Smooth muscle cell (in vitro differentiated cells): ENCODE measurements around the gene PUS10. TPM values are rescaled to one million over a fixed set of nuclear protein-coding genes. Genes with fewer than 3 reads are reported as not detected.

ENCODE experiments used
- DNase-seq: peaks from one replicate; lab custom pipeline; 2025; ENCODE audit not compliant: unreplicated experiment; lab: John Stamatoyannopoulos, UW
- H2AFZ ChIP-seq: fragments of 200-600 bp; sonication (generic); 2 replicates; pipeline ENCODE4 v1.6.0; 2016; ENCODE audit warnings: antibody characterized with exemption, low read depth, mild to moderate bottlenecking
- H3F3A ChIP-seq: fragments of 200-600 bp; sonication (generic); 2 replicates; pipeline ENCODE4 v1.6.0; 2017; ENCODE audit warnings: antibody characterized with exemption, low read depth
- H3K27ac ChIP-seq: fragments of 200-600 bp; sonication (generic); 2 replicates; pipeline ENCODE4 v1.5.1; 2016; ENCODE audit warnings: low read depth, mild to moderate bottlenecking
- H3K27me3 ChIP-seq: fragments of 200-600 bp; sonication (generic); 2 replicates; pipeline ENCODE4 v1.6.1; 2016; ENCODE audit warnings: low read depth, mild to moderate bottlenecking
- H3K36me3 ChIP-seq: fragments of 200-600 bp; sonication (generic); 2 replicates; pipeline ENCODE4 v1.5.1; 2016; ENCODE audit warnings: low read depth
- H3K4me1 ChIP-seq: fragments of 200-600 bp; sonication (generic); 2 replicates; pipeline ENCODE4 v1.5.1; 2016; ENCODE audit warnings: low read depth
- H3K4me2 ChIP-seq: fragments of 200-600 bp; sonication (generic); 2 replicates; pipeline ENCODE4 v1.6.0; 2016; ENCODE audit warnings: mild to moderate bottlenecking
- H3K4me3 ChIP-seq: fragments of 200-600 bp; sonication (generic); 2 replicates; pipeline ENCODE4 v1.5.1; 2016; ENCODE audit warnings: mild to moderate bottlenecking
- H3K79me2 ChIP-seq: fragments of 200-600 bp; sonication (generic); 2 replicates; pipeline ENCODE4 v1.6.0; 2016; ENCODE audit warnings: low read depth, mild to moderate bottlenecking
- H3K9ac ChIP-seq: fragments of 200-600 bp; sonication (generic); 2 replicates; pipeline ENCODE4 v1.6.0; 2016; ENCODE audit warnings: low read depth
- H3K9me3 ChIP-seq: fragments of 200-600 bp; sonication (generic); replicated peaks from 2 replicates; pipeline ENCODE4 v1.5.1; 2016; ENCODE audit warnings: low read depth
- H4K20me1 ChIP-seq: fragments of 200-600 bp; sonication (generic); 2 replicates; pipeline ENCODE4 v1.6.0; 2016; ENCODE audit warnings: low read depth
- WGBS: methylation state at CpG from one replicate; pipeline ENCODE4 v1.1.7; 2016; ENCODE audit warnings: low lambda C conversion rate; 5-methylcytosine and 5-hydroxymethylcytosine counted together
- polyA plus RNA-seq: library from polyadenylated mRNA; unstranded; fragments of >200 nt; fragmentation: Nextera tagmentation; extraction: Ambion mirVana; gene quantifications from 2 replicates; pipeline ENCODE4 v1.2.1, GENCODE V29; 2016
- total RNA-seq: library from RNA; depleted of rRNA; stranded (reverse); fragments of >200 nt; gene quantifications from 2 replicates; pipeline ENCODE4 v1.2.3, GENCODE V29; 2014
- TF ChIP-seq, protein P1 (sequence below): fragments of 200-600 bp; sonication (generic); IDR thresholded peaks from 2 replicates; pipeline ENCODE4 v1.5.1; 2017; ENCODE audit warnings: borderline replicate concordance, mild to moderate bottlenecking, antibody characterized with exemption; ENCODE audit not compliant: insufficient read depth, poor library complexity, severe bottlenecking

Gene PUS10
- total and polyA plus RNA-seq, 2 experiments from 2014 or later: 3.3 to 6.3 TPM

DNA sequence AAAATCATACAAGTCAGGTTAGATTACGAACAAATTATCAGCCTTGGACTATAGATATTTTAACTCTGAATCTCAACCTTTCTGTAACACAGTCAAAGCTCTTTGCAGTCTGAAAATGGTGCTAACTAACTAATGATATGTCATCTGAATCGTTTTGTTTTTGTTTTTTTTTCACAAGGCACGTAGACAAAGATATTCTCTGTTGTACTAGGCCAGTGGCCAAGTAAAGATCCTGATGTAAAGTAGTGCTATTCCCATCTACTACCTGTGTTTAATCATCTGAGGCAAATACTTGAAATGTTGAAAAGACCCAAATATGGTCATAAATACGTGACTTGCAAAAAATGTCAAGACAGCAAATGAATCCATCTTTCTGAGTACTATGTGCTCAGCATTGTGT is 71.0 kb downstream of the PUS10 start:
- Histone ChIP-seq H3K27ac (no peak overlapping the region), H3F3A (no peaks in the 10 kb centered on the region), H3K4me2 (no peak overlapping the region), H2AFZ (no peak overlapping the region), H3K4me3 (no peak overlapping the region), H3K9me3 (no peaks in the 10 kb centered on the region), H3K27me3 (no peaks in the 10 kb centered on the region), H4K20me1 (no peaks in the 10 kb centered on the region), H3K9ac (no peak overlapping the region), H3K79me2 (no peaks in the 10 kb centered on the region), H3K36me3 (no peaks in the 10 kb centered on the region), H3K4me1 (no peaks in the 10 kb centered on the region)
- WGBS: 86% methylated on average over 4 of the region's 4 CpGs
- TF ChIP-seq, protein P1, sequence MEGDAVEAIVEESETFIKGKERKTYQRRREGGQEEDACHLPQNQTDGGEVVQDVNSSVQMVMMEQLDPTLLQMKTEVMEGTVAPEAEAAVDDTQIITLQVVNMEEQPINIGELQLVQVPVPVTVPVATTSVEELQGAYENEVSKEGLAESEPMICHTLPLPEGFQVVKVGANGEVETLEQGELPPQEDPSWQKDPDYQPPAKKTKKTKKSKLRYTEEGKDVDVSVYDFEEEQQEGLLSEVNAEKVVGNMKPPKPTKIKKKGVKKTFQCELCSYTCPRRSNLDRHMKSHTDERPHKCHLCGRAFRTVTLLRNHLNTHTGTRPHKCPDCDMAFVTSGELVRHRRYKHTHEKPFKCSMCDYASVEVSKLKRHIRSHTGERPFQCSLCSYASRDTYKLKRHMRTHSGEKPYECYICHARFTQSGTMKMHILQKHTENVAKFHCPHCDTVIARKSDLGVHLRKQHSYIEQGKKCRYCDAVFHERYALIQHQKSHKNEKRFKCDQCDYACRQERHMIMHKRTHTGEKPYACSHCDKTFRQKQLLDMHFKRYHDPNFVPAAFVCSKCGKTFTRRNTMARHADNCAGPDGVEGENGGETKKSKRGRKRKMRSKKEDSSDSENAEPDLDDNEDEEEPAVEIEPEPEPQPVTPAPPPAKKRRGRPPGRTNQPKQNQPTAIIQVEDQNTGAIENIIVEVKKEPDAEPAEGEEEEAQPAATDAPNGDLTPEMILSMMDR: no peak
- no peak for DNase-seq

DNA sequence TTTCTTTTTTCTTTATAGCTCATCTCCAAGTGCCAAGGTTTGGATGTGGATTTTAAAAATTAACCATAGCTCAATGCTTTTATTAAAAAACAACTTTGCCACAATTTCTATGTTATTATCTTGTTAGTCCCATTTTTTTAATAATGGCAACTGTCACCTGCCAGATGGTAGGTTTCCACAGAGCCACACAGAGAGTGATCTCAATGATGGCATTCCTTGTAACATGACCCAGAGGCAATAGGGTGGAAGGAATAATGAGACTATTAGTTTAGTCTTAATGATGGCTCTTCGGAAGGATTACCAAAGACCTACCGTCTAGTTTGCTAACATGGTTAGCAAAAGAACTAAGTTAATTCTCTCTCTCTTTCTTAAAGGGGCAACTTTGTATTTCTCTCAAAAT is 72.7 kb downstream of the PUS10 start:
- H3K79me2 ChIP-seq: no peaks in the 10 kb centered on the region
- H3K36me3 ChIP-seq: no peaks in the 10 kb centered on the region
- H3K27me3 ChIP-seq: no peaks in the 10 kb centered on the region
- H2AFZ ChIP-seq: no peak overlapping the region
- no peak overlapping the region for H3K4me3 ChIP-seq
- no peaks in the 10 kb centered on the region for H3K9me3 ChIP-seq
- H3K27ac ChIP-seq: no peak overlapping the region
- H3K9ac ChIP-seq: no peak overlapping the region
- DNase-seq: no peak
- H3K4me2 ChIP-seq: no peak overlapping the region
- 76% methylated on average over 2 of the region's 2 CpGs for WGBS
- TF ChIP-seq, protein P1: no peak
- no peaks in the 10 kb centered on the region for H3K4me1 ChIP-seq
- H4K20me1 ChIP-seq: no peaks in the 10 kb centered on the region
- H3F3A ChIP-seq: no peaks in the 10 kb centered on the region

DNA sequence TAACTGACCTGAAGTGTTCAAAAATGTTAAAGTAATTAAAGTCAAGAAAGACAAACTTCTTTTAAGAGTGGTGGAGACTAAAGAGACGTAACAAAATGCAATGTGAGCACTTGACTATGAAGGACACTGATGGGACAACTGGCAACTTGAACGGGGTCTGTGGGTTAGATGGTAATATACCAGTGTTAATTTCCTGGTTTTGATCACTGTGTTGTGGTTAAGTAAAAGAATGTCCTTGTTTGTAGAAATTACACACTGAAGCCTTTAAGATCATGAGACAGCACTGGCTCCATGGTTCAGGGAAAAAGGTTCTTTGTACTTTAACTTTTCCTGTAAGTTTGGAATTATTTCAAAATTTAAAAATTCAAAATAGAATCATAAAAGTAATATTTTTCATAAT is 78.4 kb downstream of the PUS10 start:
- no peaks in the 10 kb centered on the region for H4K20me1 ChIP-seq
- no peak overlapping the region for H2AFZ ChIP-seq
- H3K27ac ChIP-seq: no peak overlapping the region
- TF ChIP-seq, protein P1: no peak
- no peaks in the 10 kb centered on the region for H3F3A ChIP-seq
- no peaks in the 10 kb centered on the region for H3K36me3 ChIP-seq
- 81% methylated on average over 2 of the region's 2 CpGs for WGBS
- H3K27me3 ChIP-seq: no peaks in the 10 kb centered on the region
- H3K9me3 ChIP-seq: no peaks in the 10 kb centered on the region
- H3K4me3 ChIP-seq: no peak overlapping the region
- no peak overlapping the region for H3K4me2 ChIP-seq
- H3K9ac ChIP-seq: no peak overlapping the region
- no peaks in the 10 kb centered on the region for H3K4me1 ChIP-seq
- no peak for DNase-seq
- no peaks in the 10 kb centered on the region for H3K79me2 ChIP-seq

DNA sequence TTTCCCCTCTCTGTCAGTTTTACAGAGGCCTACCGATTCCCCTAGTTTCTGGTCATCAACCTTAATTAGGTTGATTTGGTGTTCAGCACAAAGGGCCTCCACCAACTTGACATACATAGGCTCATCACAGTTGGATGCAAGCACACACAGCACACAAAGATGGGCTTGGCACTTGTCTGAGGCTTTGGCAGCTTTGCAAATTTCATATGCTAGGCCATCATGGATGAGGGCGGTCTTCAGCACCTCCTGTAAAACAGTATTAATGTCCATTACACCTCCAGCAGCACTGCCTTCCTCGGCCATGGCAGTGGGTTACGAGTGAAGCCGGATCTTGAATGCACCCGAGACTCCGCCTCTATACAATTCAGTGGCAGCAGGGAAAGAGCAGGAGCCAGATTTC is 79.8 kb downstream of the PUS10 start:
- Histone ChIP-seq H3K27me3 (no peaks in the 10 kb centered on the region), H3F3A (no peaks in the 10 kb centered on the region), H3K79me2 (no peaks in the 10 kb centered on the region), H3K36me3 (no peaks in the 10 kb centered on the region), H3K9ac (no peak overlapping the region), H3K4me1 (no peaks in the 10 kb centered on the region), H3K4me2 (no peak overlapping the region), H3K27ac (no peak overlapping the region), H3K9me3 (no peaks in the 10 kb centered on the region), H2AFZ (no peak overlapping the region), H4K20me1 (no peaks in the 10 kb centered on the region), H3K4me3 (no peak overlapping the region)
- WGBS: 97% methylated on average over 7 of the region's 7 CpGs
- no peak for DNase-seq
- TF ChIP-seq, protein P1: no peak
